A673 (cell line): ENCODE results near the gene CFAP298. TPM values are rescaled to one million over a fixed set of nuclear protein-coding genes. Genes with fewer than 3 reads are reported as not detected.

Source experiments
- BruUV-seq: library from RNA; stranded (reverse); fragments of 400-500 nt; replicated peaks from 2 replicates; lab custom pipeline; 2021; lab: Mats Ljungman, UMichigan
- CTCF ChIA-PET: fragments of 300-600 bp; sonication (Branson Sonifier 250); formaldehyde crosslinking; loops from one replicate; lab custom pipeline; 2022; ENCODE audit warnings: antibody characterized with exemption; lab: Charles Lee
- POLR2A ChIA-PET: fragments of 300-600 bp; sonication (Branson Sonifier 250); formaldehyde crosslinking; loops from one replicate; lab custom pipeline; 2022; ENCODE audit warnings: antibody characterized with exemption; ENCODE audit not compliant: low non-redundant PET; lab: Charles Lee
- DNase-seq: peaks from one replicate; pipeline ENCODE4 v3.0.0-alpha.2; 2015; ENCODE audit warnings: low spot score
- H3K27ac ChIP-seq: fragments of 200-600 bp; sonication (generic); 2 replicates; pipeline ENCODE4 v1.5.1; 2016; ENCODE audit warnings: mixed run types, low read depth, mild to moderate bottlenecking, mixed read lengths, antibody characterized with exemption, low read length; ENCODE audit not compliant: poor library complexity, severe bottlenecking
- H3K27me3 ChIP-seq: fragments of 200-600 bp; sonication (generic); replicated peaks from 2 replicates; pipeline ENCODE4 v1.6.1; 2017; ENCODE audit warnings: mixed run types, low read depth, mild to moderate bottlenecking, mixed read lengths, antibody characterized with exemption, low read length; ENCODE audit not compliant: insufficient read depth, poor library complexity
- H3K36me3 ChIP-seq: fragments of 200-600 bp; sonication (generic); 2 replicates; pipeline ENCODE4 v1.6.1; 2016; ENCODE audit warnings: mixed run types, mild to moderate bottlenecking, mixed read lengths, antibody characterized with exemption, low read length; ENCODE audit not compliant: insufficient read depth, poor library complexity, severe bottlenecking
- H3K4me1 ChIP-seq: fragments of 200-600 bp; sonication (generic); 2 replicates; pipeline ENCODE4 v1.6.1; 2017; ENCODE audit warnings: mixed run types, mild to moderate bottlenecking, mixed read lengths, antibody characterized with exemption, low read length; ENCODE audit not compliant: insufficient read depth, poor library complexity, severe bottlenecking
- H3K4me3 ChIP-seq: fragments of 200-600 bp; sonication (generic); 2 replicates; pipeline ENCODE4 v1.5.1; 2016; ENCODE audit warnings: low read depth, mixed run types, mild to moderate bottlenecking, mixed read lengths, low read length; ENCODE audit not compliant: poor library complexity, severe bottlenecking
- H3K9me3 ChIP-seq: fragments of 200-600 bp; sonication (generic); 2 replicates; pipeline ENCODE4 v1.6.1; 2016; ENCODE audit warnings: mixed run types, low read depth, mild to moderate bottlenecking, mixed read lengths, antibody characterized with exemption, low read length; ENCODE audit not compliant: poor library complexity, severe bottlenecking
- CTCF ChIP-seq: fragments of 300-800, 200-600 bp; sonication (generic); conservative IDR thresholded peaks from 2 replicates; pipeline ENCODE4 v1.5.1; 2017; ENCODE audit warnings: low read depth, mild to moderate bottlenecking, antibody characterized with exemption, low read length, moderate library complexity, mixed read lengths
- EZH2 ChIP-seq: fragments of 200-600 bp; sonication (generic); IDR thresholded peaks from 2 replicates; pipeline ENCODE4 v1.6.1; 2017; ENCODE audit warnings: borderline replicate concordance, low read depth, mild to moderate bottlenecking, mixed read lengths, antibody characterized with exemption, low read length; ENCODE audit not compliant: poor library complexity, severe bottlenecking
- intact Hi-C: fragments of 100-400 bp; cut with micrococcal nuclease; formaldehyde crosslinking; loops from one replicate; pipeline ENCODE4 v1.10.0; 2022; ENCODE audit not compliant: unreplicated experiment
- total RNA-seq: library from RNA; stranded (reverse); gene quantifications from 2 replicates; pipeline ENCODE4 v1.2.3, GENCODE V29; 2021

CFAP298 gene
- total RNA-seq, 1 experiment from 2014 or later, result 55.2 TPM

GRCh38 chr21:32549440-32549839, 62.7 kb downstream of the CFAP298 start:
- no peaks in the 10 kb centered on the region for H3K4me1 ChIP-seq
- DNase-seq, result no peak
- no peaks in the 10 kb centered on the region for H3K9me3 ChIP-seq
- POLR2A ChIA-PET, result no interaction called here
- no peak for TF ChIP-seq CTCF
- TF ChIP-seq EZH2, result no peak
- H3K4me3 ChIP-seq, result no peak overlapping the region
- intact Hi-C loops, result no loop called here
- H3K27me3 ChIP-seq, result no peaks in the 10 kb centered on the region
- H3K27ac ChIP-seq, result no peak overlapping the region
- BruUV-seq, result no TSS peak
- CTCF ChIA-PET, result no interaction called here
- no peaks in the 10 kb centered on the region for H3K36me3 ChIP-seq

Other genes starting within 250 kb of the CFAP298 start
- gene URB1, start 219.4 kb downstream of the CFAP298 start, total RNA-seq, result 27.8 and 30.5 TPM in 2 replicates
- gene EVA1C, start 199.7 kb downstream of the CFAP298 start, total RNA-seq, result 4.3 and 7.2 TPM in 2 replicates
- gene TCP10L, start 26.9 kb downstream of the CFAP298 start, total RNA-seq, result 2.5 and 3.7 TPM in 2 replicates
- gene SYNJ1, start 115.6 kb upstream of the CFAP298 start, total RNA-seq, result 16.9 and 17.1 TPM in 2 replicates
- 71.0 and 74.9 TPM in 2 replicates for gene PAXBP1, start 159.4 kb upstream of the CFAP298 start, total RNA-seq